Activated T-cell treated with anti-CD3 and anti-CD28 coated beads, Interleukin-2, amount 50 U/mL, for 48 hours (primary cell): ENCODE measurements around the gene XIST.
"Not testable (repeated sequence)": the region's sequence is repeated elsewhere in the genome, so short reads cannot be mapped to it uniquely, and the experiment has no call there.

ENCODE experiments used
- DNase-seq, 2 experiments: peaks; one replicate each; pipeline ENCODE4 v3.0.0-alpha.2; 2020

Gene XIST

DNA sequence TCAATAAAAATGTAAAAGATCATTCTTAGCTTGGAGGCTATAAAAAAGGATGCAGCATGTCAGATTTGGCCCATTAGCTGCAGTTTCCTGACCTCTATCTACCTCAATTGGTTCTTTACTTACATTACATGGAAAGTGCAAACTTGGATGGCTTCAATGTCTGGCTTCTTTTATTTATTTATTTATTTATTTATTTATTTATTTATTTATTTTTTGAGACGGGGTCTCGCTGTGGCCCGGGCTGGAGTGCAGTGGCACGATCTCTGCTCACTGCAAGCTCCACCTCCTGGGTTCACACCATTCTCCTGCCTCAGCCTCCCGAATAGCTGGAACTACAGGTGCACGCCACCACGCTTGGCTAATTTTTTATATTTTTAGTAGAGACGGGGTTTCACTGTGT lies 60.0 kb downstream of the XIST start:
- not testable (repeated sequence) for DNase-seq

DNA sequence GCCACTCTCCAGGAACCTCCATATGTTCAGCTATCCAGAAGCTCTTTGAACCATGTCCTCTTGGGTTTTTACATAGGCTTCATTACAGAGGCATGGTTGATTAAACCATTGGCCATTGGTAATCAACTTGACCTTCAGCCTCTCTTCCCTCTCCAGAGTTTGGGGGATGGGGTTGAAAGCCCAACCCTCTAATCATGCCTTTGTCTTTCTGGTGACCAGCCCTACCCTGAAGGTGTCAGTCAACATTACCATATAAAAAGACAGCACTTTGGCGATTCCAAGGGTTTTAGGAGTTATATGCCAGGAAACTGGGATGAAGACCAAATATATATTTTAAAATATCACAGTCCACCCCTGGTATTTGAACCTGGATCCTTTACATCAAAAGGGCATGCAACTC lies 67.0 kb downstream of the XIST start:
- DNase-seq = no peak
